Colonic mucosa (tissue), 2 donors: ENCODE data around the gene LY6G6C. TPM values are rescaled to one million over a fixed set of nuclear protein-coding genes. Genes with fewer than 3 reads are reported as not detected.

Experiments
- microRNA-seq: library from miRNA; unstranded; fragments of <30 nt; microRNA quantifications from one replicate; pipeline ENCODE4, GENCODE V29; 2019
- total RNA-seq, 2 donors: library from RNA; stranded (reverse); fragmentation: NEBNext Ultra II Directional in 1 of 2; extraction: Animal tissue kit (Norgen Biotek cat#: 25700) in 1 of 2; gene quantifications; one replicate each; pipeline ENCODE4 v1.2.1, GENCODE V29; 2021
- donor health status: DM: no; HTN: no; CAD: no.
- donor health status: DM: no; HTN: no; CAD: no.

LY6G6C gene
- total RNA-seq, 2 donors from 2014 or later: 2.3 TPM; not detected in 1

Small RNA genes within 50 kb of the gene (microRNA-seq; reads per million reads assigned to microRNA genes)
- gene MIR4646: not detected

Other genes starting within 250 kb of the LY6G6C start
- gene MICB, start 223.6 kb downstream of the LY6G6C start, total RNA-seq: 1 to 10 TPM; 5.6 to 6.7 TPM
- gene MCCD1, start 192.8 kb downstream of the LY6G6C start, total RNA-seq: not detected
- gene DDX39B, start 179.7 kb downstream of the LY6G6C start, total RNA-seq: 100 to 1,000 TPM; 213 to 422 TPM
- under 1 TPM; 0.57 to 0.85 TPM for gene ATP6V1G2, start 175.1 kb downstream of the LY6G6C start, total RNA-seq
- 10 to 100 TPM; 16.1 to 18.8 TPM for gene NFKBIL1, start 174.1 kb downstream of the LY6G6C start, total RNA-seq
- 1 to 10 TPM in 1 of 2 donors, under 1 TPM in 1; 0.35 to 2.4 TPM for gene LTA, start 149.5 kb downstream of the LY6G6C start, total RNA-seq
- 1 to 10 TPM in 1 of 2 donors, under 1 TPM in 1; 0.48 to 1.4 TPM for gene TNF, start 146.2 kb downstream of the LY6G6C start, total RNA-seq
- gene LTB, start 139.3 kb downstream of the LY6G6C start, total RNA-seq: 1 to 10 TPM; 3.4 to 5.7 TPM
- gene LST1, start 135.5 kb downstream of the LY6G6C start, total RNA-seq: 1 to 10 TPM; 4.8 to 9.2 TPM
- under 1 TPM; 0.67 to 0.90 TPM for gene NCR3, start 128.7 kb downstream of the LY6G6C start, total RNA-seq
- 10 to 100 TPM in 1 of 2 donors, 1 to 10 TPM in 1; 5.0 to 20.7 TPM for gene AIF1, start 106.5 kb downstream of the LY6G6C start, total RNA-seq
- gene PRRC2A, start 101.0 kb downstream of the LY6G6C start, total RNA-seq: 100 to 1,000 TPM; 107 to 171 TPM
- 100 to 1,000 TPM; 266 to 337 TPM for gene BAG6, start 69.1 kb downstream of the LY6G6C start, total RNA-seq
- gene APOM, start 65.9 kb downstream of the LY6G6C start, total RNA-seq: 1 to 10 TPM; 1.6 to 2.4 TPM
- 10 to 100 TPM; 28.3 to 32.8 TPM for gene C6orf47, start 61.0 kb downstream of the LY6G6C start, total RNA-seq
- 10 to 100 TPM; 11.0 to 14.9 TPM for gene GPANK1, start 56.7 kb downstream of the LY6G6C start, total RNA-seq
- 100 to 1,000 TPM; 140 to 152 TPM for gene CSNK2B, start 55.7 kb downstream of the LY6G6C start, total RNA-seq
- 1 to 10 TPM; 4.4 to 9.0 TPM for gene LY6G5B, start 51.8 kb downstream of the LY6G6C start, total RNA-seq
- 1 to 10 TPM; 1.9 to 2.8 TPM for gene LY6G5C, start 40.7 kb downstream of the LY6G6C start, total RNA-seq
- 10 to 100 TPM; 56.8 to 65.2 TPM for gene ABHD16A, start 18.4 kb downstream of the LY6G6C start, total RNA-seq
- not detected for gene LY6G6F, start 14.9 kb downstream of the LY6G6C start, total RNA-seq
- not detected for gene LY6G6D, start 6.4 kb downstream of the LY6G6C start, total RNA-seq
- under 1 TPM; 0.19 to 0.57 TPM for gene MPIG6B, start 1.6 kb upstream of the LY6G6C start, total RNA-seq
- gene DDAH2, start 7.6 kb upstream of the LY6G6C start, total RNA-seq: 10 to 100 TPM; 92.1 to 98.7 TPM
- 100 to 1,000 TPM; 622 to 646 TPM for gene CLIC1, start 14.8 kb upstream of the LY6G6C start, total RNA-seq
- gene MSH5, start 18.3 kb upstream of the LY6G6C start, total RNA-seq: 10 to 100 TPM; 13.3 to 34.2 TPM
- 1 to 10 TPM; 1.7 to 8.9 TPM for gene SAPCD1, start 40.9 kb upstream of the LY6G6C start, total RNA-seq
- 10 to 100 TPM in 1 of 2 donors, 1 to 10 TPM in 1; 6.1 to 10.1 TPM for gene VWA7, start 55.6 kb upstream of the LY6G6C start, total RNA-seq
- 100 to 1,000 TPM in 1 of 2 donors, 10 to 100 TPM in 1; 40.8 to 136 TPM for gene VARS1, start 74.0 kb upstream of the LY6G6C start, total RNA-seq
- 10 to 100 TPM; 37.6 to 61.3 TPM for gene LSM2, start 85.2 kb upstream of the LY6G6C start, total RNA-seq
- 1 to 10 TPM in 1 of 2 donors, under 1 TPM in 1; 0.98 to 1.4 TPM for gene HSPA1L, start 93.5 kb upstream of the LY6G6C start, total RNA-seq
- 100 to 1,000 TPM; 248 to 397 TPM for gene HSPA1A, start 93.8 kb upstream of the LY6G6C start, total RNA-seq
- 100 to 1,000 TPM; 278 to 543 TPM for gene HSPA1B, start 106.0 kb upstream of the LY6G6C start, total RNA-seq
- gene NEU1, start 141.1 kb upstream of the LY6G6C start, total RNA-seq: 10 to 100 TPM; 33.8 to 47.4 TPM
- gene SLC44A4, start 157.3 kb upstream of the LY6G6C start, total RNA-seq: 100 to 1,000 TPM; 546 to 779 TPM
- gene EHMT2, start 176.0 kb upstream of the LY6G6C start, total RNA-seq: 10 to 100 TPM; 28.4 to 52.1 TPM
- 1 to 10 TPM; 2.0 to 4.9 TPM for gene ZBTB12, start 180.3 kb upstream of the LY6G6C start, total RNA-seq
- 10 to 100 TPM in 1 of 2 donors, 1 to 10 TPM in 1; 7.8 to 15.2 TPM for gene C2, start 206.0 kb upstream of the LY6G6C start, total RNA-seq
- gene CFB, start 224.3 kb upstream of the LY6G6C start, total RNA-seq: 10 to 100 TPM; 20.4 to 60.6 TPM
- gene NELFE, start 237.2 kb upstream of the LY6G6C start, total RNA-seq: 10 to 100 TPM; 50.3 to 55.6 TPM
- 10 to 100 TPM; 52.5 to 81.1 TPM for gene SKIC2, start 237.4 kb upstream of the LY6G6C start, total RNA-seq